ENCODE measurements around the gene MS4A7. TPM values are rescaled to one million over a fixed set of nuclear protein-coding genes. Genes with fewer than 3 reads are reported as not detected.

MS4A7 gene, protein sequence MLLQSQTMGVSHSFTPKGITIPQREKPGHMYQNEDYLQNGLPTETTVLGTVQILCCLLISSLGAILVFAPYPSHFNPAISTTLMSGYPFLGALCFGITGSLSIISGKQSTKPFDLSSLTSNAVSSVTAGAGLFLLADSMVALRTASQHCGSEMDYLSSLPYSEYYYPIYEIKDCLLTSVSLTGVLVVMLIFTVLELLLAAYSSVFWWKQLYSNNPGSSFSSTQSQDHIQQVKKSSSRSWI
- not detected for total RNA-seq (2021; fragmentation: NEBNext Ultra II Directional; extraction: Animal tissue kit (Norgen Biotek cat#: 25700))
- long read RNA-seq: 0 reads

DNA sequence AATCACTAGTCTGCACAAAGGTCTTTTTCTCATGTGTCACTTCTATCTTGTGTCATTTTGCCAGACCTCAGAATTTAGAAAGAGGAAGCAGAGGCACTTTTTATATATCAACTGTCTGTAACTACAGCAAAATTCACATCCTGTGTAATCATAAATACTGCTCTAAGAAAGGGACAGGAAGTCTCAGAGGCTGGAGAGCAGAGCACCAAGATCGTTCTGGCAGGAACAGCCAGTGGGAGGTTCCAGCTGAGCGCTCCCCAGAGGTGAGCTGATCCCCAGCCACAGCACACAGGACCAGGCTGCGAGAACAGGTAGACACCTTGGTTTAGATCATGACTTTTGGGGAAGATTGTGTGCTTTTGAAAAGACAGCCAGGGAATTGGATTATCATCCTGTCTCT is at the start of gene MS4A7:
Gene MS4A7, plus strand, starts transcription at position 179 of the 400 bp plus-strand sequence. CDS start 4,610 bp downstream, outside the sequence.
- H3K27me3 Mint-ChIP-seq (ENCODE audit: insufficient read depth): no peaks in the 10 kb centered on the region
- TF ChIP-seq, protein P1, sequence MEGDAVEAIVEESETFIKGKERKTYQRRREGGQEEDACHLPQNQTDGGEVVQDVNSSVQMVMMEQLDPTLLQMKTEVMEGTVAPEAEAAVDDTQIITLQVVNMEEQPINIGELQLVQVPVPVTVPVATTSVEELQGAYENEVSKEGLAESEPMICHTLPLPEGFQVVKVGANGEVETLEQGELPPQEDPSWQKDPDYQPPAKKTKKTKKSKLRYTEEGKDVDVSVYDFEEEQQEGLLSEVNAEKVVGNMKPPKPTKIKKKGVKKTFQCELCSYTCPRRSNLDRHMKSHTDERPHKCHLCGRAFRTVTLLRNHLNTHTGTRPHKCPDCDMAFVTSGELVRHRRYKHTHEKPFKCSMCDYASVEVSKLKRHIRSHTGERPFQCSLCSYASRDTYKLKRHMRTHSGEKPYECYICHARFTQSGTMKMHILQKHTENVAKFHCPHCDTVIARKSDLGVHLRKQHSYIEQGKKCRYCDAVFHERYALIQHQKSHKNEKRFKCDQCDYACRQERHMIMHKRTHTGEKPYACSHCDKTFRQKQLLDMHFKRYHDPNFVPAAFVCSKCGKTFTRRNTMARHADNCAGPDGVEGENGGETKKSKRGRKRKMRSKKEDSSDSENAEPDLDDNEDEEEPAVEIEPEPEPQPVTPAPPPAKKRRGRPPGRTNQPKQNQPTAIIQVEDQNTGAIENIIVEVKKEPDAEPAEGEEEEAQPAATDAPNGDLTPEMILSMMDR (IDR thresholded peaks at IDR 0.05): no peak
- peaks cover 38% of the 10 kb centered on the region for H3K9me3 Mint-ChIP-seq
- no peak within 1 kb of the TSS for H3K4me3 Mint-ChIP-seq
- no peak for DNase-seq
- no peak within 1 kb of the TSS for H3K27ac Mint-ChIP-seq
- no peaks in the 10 kb centered on the region for H3K4me1 Mint-ChIP-seq (ENCODE audit: low read depth)
- no peaks in the 10 kb centered on the region for H3K36me3 Mint-ChIP-seq (ENCODE audit: low read depth)

DNA sequence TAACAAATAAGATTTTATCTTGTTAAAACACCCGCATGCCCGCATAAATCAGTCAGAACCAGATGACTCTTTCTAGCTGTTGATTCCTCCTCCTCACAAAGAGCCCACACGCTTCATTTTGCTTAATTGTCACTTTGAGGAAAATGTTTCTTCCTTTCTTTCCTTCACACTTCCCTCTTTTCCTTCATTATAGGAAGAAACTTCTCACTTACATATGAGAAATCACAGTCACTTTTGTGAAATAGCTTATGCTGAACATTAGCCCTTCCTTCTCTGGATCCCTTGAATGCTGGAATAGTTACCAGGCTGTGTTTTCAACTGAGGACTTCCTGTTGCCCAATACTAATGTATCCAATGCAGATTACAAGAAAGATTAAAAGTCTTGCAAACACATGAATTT is 45.5 kb upstream of the MS4A7 start:
- Mint-ChIP-seq H3K27me3 (ENCODE audit: insufficient read depth) (no peaks in the 10 kb centered on the region; the same call in 1 of the 2 replicates), H3K36me3 (ENCODE audit: low read depth) (no peaks in the 10 kb centered on the region), H3K27ac (no peak overlapping the region), H3K9me3 (peaks cover 15% of the 10 kb centered on the region), H3K4me3 (no peak overlapping the region), H3K4me1 (ENCODE audit: low read depth) (no peaks in the 10 kb centered on the region)
- TF ChIP-seq, protein P1 (IDR thresholded peaks at IDR 0.05): no peak
- no peak for DNase-seq

DNA sequence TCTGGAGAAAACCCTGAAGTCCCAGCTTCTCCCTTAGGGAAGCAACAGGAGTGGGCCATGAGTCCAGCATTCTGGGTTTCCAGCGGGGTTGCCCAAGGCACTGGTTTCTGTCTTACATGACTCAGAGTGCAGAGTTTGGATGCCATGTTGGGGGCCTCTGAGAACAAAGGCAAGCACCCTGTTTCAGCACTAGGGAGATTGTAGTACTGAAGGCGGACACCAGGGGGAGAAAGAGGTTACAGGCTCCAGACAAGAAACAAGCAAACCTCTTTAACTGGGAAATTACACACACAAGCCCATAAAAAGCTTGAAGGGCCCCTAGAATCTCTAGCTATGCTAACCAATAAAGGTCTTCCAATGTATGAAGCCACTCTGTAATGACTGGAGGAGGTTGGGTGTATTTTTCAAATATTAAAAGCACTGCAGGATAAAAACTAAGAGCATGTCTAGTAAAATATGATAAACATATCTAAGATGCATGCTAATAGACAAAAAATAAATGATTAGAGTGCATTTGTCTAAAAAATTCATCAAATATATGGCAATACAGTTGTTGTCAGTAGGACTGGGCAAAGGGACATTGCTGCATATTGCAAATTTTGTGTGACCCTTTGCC is 44.2 kb upstream of the MS4A7 start:
- peak; percentile 33 for DNase-seq
- TF ChIP-seq, protein P1 (IDR thresholded peaks at IDR 0.05): peak; percentile 76
- Mint-ChIP-seq H3K9me3 (peaks cover 17% of the 10 kb centered on the region), H3K36me3 (ENCODE audit: low read depth) (no peaks in the 10 kb centered on the region), H3K4me3 (no peak overlapping the region), H3K4me1 (ENCODE audit: low read depth) (no peaks in the 10 kb centered on the region), H3K27me3 (ENCODE audit: insufficient read depth) (no peaks in the 10 kb centered on the region; the same call in none of the 2 replicates), H3K27ac (no peak overlapping the region)

DNA sequence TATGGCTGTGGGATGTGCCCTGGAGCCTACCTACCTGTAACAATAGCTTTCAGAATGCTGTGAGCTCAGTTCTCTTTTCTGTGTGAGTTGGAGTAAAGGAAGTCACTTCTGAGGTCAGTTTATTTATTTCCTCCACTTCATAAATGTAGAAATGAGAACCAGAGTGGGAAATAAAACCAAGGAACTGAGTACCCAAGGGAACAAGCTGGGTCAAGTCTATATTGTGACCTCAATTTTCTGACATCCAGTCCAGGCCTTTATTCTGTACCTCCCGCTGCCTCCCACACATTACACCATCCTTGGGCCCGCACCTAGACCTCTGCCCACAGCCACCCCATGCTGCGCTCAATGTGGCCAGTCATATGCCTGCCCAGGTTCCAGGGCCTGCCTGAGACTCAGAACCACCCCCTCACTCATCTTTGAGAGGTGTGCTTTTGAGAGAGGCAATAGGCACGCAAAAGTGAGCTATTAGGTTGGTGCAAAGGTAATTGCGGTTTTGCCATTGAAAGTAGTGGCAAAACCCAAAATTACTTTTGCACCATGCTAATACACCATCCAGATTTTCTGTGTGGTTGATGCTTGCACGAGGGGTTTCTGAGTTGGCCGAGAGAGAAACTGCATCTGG is 41.5 kb upstream of the MS4A7 start:
- Mint-ChIP-seq H3K27me3 (ENCODE audit: insufficient read depth) (no peaks in the 10 kb centered on the region; the same call in none of the 2 replicates), H3K36me3 (ENCODE audit: low read depth) (no peaks in the 10 kb centered on the region), H3K4me3 (no peak overlapping the region), H3K4me1 (ENCODE audit: low read depth) (no peaks in the 10 kb centered on the region), H3K9me3 (peaks cover 9% of the 10 kb centered on the region; the same call in 1 of the 2 replicates), H3K27ac (no peak overlapping the region)
- DNase-seq: no peak
- TF ChIP-seq, protein P1 (IDR thresholded peaks at IDR 0.05): no peak

DNA sequence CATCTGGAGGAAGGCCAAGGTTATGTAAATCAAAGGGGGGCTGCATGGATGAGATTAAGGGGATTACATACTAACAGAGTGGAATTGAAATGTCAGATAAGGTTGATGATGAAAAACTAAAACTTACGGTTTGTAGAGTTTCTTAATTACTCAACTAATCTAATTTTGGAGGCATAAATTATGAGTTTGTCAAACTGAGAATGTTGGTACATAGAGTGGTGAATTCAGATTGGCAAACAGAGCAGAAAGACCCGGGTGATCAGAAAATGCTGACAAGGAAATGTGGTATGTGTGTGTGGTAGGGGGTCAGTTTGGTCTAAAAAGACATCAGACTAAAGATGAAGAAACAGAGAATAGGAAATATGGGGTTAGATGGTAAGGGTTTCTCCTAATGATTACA is 40.3 kb upstream of the MS4A7 start:
- Mint-ChIP-seq H3K9me3 (peaks cover 9% of the 10 kb centered on the region; the same call in 1 of the 2 replicates), H3K27me3 (ENCODE audit: insufficient read depth) (no peaks in the 10 kb centered on the region; the same call in none of the 2 replicates), H3K27ac (no peak overlapping the region), H3K4me1 (ENCODE audit: low read depth) (no peaks in the 10 kb centered on the region), H3K36me3 (ENCODE audit: low read depth) (no peaks in the 10 kb centered on the region), H3K4me3 (no peak overlapping the region)
- DNase-seq: no peak
- TF ChIP-seq, protein P1 (IDR thresholded peaks at IDR 0.05): no peak
